ENCODE data around the gene PRICKLE3. TPM values are rescaled to one million over a fixed set of nuclear protein-coding genes. Genes with fewer than 3 reads are reported as not detected.
A peak's percentile ranks its signal among the peaks of the same experiment; 100 is the strongest.

PRICKLE3 gene
- total RNA-seq (11.6 TPM), polyA plus RNA-seq (ENCODE audit: insufficient read depth, low read depth, low replicate concordance) (3.4 TPM)
- long read RNA-seq, donor 1, partial matches to known transcripts, result 0 of 2 reads
- long read RNA-seq, donor 1, other reads (novel, unspliced or antisense), result 0 of 2 reads
- long read RNA-seq, donor 2, result 0 reads
- long read RNA-seq, donor 3, result 0 reads
- long read RNA-seq, donor 4, result 0 reads
- long read RNA-seq, donor 5, result 0 reads
- long read RNA-seq, donor 6, result 0 reads
- long read RNA-seq, donor 7, transcript PRICKLE3-206 (9 exons, 2,062 nt), result major isoform, 6 of 9 reads
- long read RNA-seq, donor 7, partial matches to known transcripts, result 1 of 9 reads
- long read RNA-seq, donor 7, other reads (novel, unspliced or antisense), result 1 of 9 reads
- long read RNA-seq, donor 8, result 0 reads
- long read RNA-seq, donor 9, partial matches to known transcripts, result 0 of 1 reads
- long read RNA-seq, donor 9, other reads (novel, unspliced or antisense), result 0 of 1 reads
- long read RNA-seq, donor 10, result 0 reads

GRCh38 chrX:49186125-49187027, at the start of gene PRICKLE3:
Gene PRICKLE3, minus strand, starts transcription at chrX:49186373. Its CDS starts 76 bp downstream, at chrX:49186297.
- intact Hi-C loops (cut with DNase I), result no loop called here
- peak within 1 kb of the TSS; percentile 74 to 86 for H3K27ac ChIP-seq (ENCODE audit: low read depth in 2 of 2, low read length in 2 of 2)
- no peaks in the 10 kb centered on the region for H3K27me3 ChIP-seq (ENCODE audit: control insufficient read depth, insufficient read depth, low read length)
- peaks cover 0 to 5% (median 0%) of the 10 kb centered on the region in 3 donors for H3K4me1 ChIP-seq (ENCODE audit: control insufficient read depth in 2 of 3, insufficient read depth in 2 of 3, low read depth in 1 of 3, low read length in 3 of 3)
- H3K4me3 ChIP-seq (ENCODE audit: low read length in 3 of 3), result peak within 1 kb of the TSS; percentile 12 to 63 (median 58)
- no peaks in the 10 kb centered on the region for H3K9me3 ChIP-seq (ENCODE audit: control insufficient read depth in 2 of 3, insufficient read depth in 1 of 3, low read length in 3 of 3)
- FAIRE-seq, result no peak
- peak within 1 kb of the TSS in 2 of 3 donors; percentile 32 to 61 for H3K9ac ChIP-seq (ENCODE audit: low read length in 3 of 3)
- TF ChIP-seq CTCF (IDR thresholded peaks at IDR 0.05; ENCODE audit: borderline replicate concordance, extremely low read depth, insufficient read depth), result no peak
- DNase-seq, result peak; percentile 67 to 95 (median 85)
- no peaks in the 10 kb centered on the region for H3K36me3 ChIP-seq (ENCODE audit: control insufficient read depth in 2 of 3, insufficient read depth in 3 of 3, low read length in 3 of 3)

DNA sequence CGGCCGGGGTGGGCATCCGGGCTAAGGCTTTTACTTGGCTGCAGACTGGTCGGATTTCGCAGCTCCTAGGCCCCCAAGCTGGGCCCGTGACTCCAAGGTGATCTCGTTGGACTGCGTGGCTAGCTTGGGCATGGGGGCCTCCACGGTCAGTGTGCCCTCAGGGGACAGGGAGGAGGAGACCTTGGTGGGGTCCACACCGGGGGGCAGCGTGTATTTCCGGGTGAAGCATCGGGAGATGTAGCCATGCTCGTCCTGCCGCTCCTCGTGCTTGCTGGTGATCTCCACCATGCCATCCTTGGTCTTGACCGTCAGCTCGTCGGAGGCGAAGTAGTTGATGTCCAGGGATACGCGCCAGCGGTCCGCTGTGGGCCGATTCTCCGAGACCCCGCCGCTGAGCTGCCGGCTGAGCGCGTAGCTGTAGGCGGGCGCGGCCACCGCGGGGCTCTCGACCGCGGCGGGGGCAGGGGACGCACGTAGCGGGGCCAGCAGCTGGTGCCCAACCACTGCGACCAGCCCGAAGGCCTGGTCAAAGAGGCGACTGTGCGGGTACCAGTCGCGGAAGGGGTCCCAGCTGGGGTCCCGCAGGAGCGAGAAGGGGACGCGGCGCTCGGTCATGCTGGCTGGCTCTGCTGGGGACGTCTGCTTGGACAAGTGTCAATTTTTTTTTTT, 47.8 kb upstream of the PRICKLE3 start:
- H3K27ac ChIP-seq (ENCODE audit: low read depth in 2 of 2, low read length in 2 of 2), result no peak overlapping the region
- H3K4me3 ChIP-seq (ENCODE audit: low read length in 3 of 3), result no peak overlapping the region
- FAIRE-seq (no peak), DNase-seq (peak in 3 of 5 donors; percentile 14 to 70 (median 19))
- no peaks in the 10 kb centered on the region for H3K27me3 ChIP-seq (ENCODE audit: control insufficient read depth, insufficient read depth, low read length)
- H3K36me3 ChIP-seq (ENCODE audit: control insufficient read depth in 2 of 3, insufficient read depth in 3 of 3, low read length in 3 of 3), result no peaks in the 10 kb centered on the region
- no peak for TF ChIP-seq CTCF (IDR thresholded peaks at IDR 0.05; ENCODE audit: borderline replicate concordance, extremely low read depth, insufficient read depth)
- no peak overlapping the region for H3K9ac ChIP-seq (ENCODE audit: low read length in 3 of 3)
- no peaks in the 10 kb centered on the region for H3K9me3 ChIP-seq (ENCODE audit: control insufficient read depth in 2 of 3, insufficient read depth in 1 of 3, low read length in 3 of 3)
- intact Hi-C loops (cut with DNase I), result no loop called here
- H3K4me1 ChIP-seq (ENCODE audit: control insufficient read depth in 2 of 3, insufficient read depth in 2 of 3, low read depth in 1 of 3, low read length in 3 of 3), result peaks cover 0 to 2% (median 0%) of the 10 kb centered on the region in 3 donors

DNA sequence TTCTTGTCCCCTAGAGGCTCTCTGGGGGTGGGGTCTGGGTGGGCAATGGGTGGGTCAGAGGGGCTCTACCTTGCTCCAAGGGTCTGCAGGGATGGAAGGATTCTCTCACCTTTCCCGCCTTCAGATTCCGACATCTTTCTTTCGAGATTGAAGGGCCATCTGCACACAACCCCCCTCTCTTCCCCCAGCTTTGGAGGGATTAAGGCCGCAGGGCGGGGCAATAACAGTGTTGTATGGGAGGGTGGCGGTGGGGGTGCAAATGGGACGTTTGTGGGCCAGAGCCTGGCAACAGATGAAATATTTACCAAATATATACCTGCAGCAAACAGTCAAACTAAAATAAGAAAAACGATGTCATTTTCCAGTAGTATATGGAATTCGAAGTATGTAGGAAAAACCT, 47.0 kb upstream of the PRICKLE3 start, which contains the start of gene CACNA1F:
TSS of gene CACNA1F (minus strand) at position 165 of the 400 bp plus-strand sequence. CDS start at position 134, 31 bp downstream.
- Histone ChIP-seq H3K4me3 (ENCODE audit: low read length in 3 of 3) (no peak within 1 kb of the TSS), H3K9ac (ENCODE audit: low read length in 3 of 3) (no peak within 1 kb of the TSS), H3K36me3 (ENCODE audit: control insufficient read depth in 2 of 3, insufficient read depth in 3 of 3, low read length in 3 of 3) (no peaks in the 10 kb centered on the region), H3K27ac (ENCODE audit: low read depth in 2 of 2, low read length in 2 of 2) (no peak within 1 kb of the TSS), H3K9me3 (ENCODE audit: control insufficient read depth in 2 of 3, insufficient read depth in 1 of 3, low read length in 3 of 3) (no peaks in the 10 kb centered on the region), H3K4me1 (ENCODE audit: control insufficient read depth in 2 of 3, insufficient read depth in 2 of 3, low read depth in 1 of 3, low read length in 3 of 3) (peaks cover 0 to 2% (median 0%) of the 10 kb centered on the region in 3 donors), H3K27me3 (ENCODE audit: control insufficient read depth, insufficient read depth, low read length) (no peaks in the 10 kb centered on the region)
- FAIRE-seq, result no peak
- intact Hi-C loops (cut with DNase I), result no loop called here
- DNase-seq, result peak in 1 of 5 donors; percentile 23
- no peak for TF ChIP-seq CTCF (IDR thresholded peaks at IDR 0.05; ENCODE audit: borderline replicate concordance, extremely low read depth, insufficient read depth)
